ENCODE results near the gene SYTL2.
"Not testable (repeated sequence)": the region's sequence is repeated elsewhere in the genome, so short reads cannot be mapped to it uniquely, and the experiment has no call there.

Gene SYTL2

GRCh38 chr11:85810871-85811611 lies at the start of gene SYTL2:
TSS of gene SYTL2 (minus strand) at chr11:85811141. CDS start at chr11:85757725, 53,416 bp downstream.
- no peak for FAIRE-seq

- FAIRE-seq, result not testable (repeated sequence)
Observed at GRCh38 chr11:85859541-85859940, 48.6 kb upstream of the SYTL2 start.

- no peak for FAIRE-seq
Observed at GRCh38 chr11:85857098-85857497, 46.2 kb upstream of the SYTL2 start.

GRCh38 chr11:85855341-85855656 lies 44.4 kb upstream of the SYTL2 start, which contains the start of gene CCDC83:
TSS of gene CCDC83 (plus strand) at chr11:85855383. CDS start at chr11:85865124, 9,741 bp downstream.
- FAIRE-seq, result no peak

GRCh38 chr11:85854557-85855340 lies 43.8 kb upstream of the SYTL2 start:
- no peak for FAIRE-seq

GRCh38 chr11:85854212-85854556 lies 43.2 kb upstream of the SYTL2 start:
- no peak for FAIRE-seq

- FAIRE-seq, result not testable (repeated sequence)
Observed at GRCh38 chr11:85853541-85853940, 42.6 kb upstream of the SYTL2 start.

GRCh38 chr11:85852754-85853153 lies 41.8 kb upstream of the SYTL2 start:
- not testable (repeated sequence) for FAIRE-seq

- FAIRE-seq, result no peak
Observed at GRCh38 chr11:85848556-85848955, 37.6 kb upstream of the SYTL2 start.

- FAIRE-seq, result no peak
Observed at GRCh38 chr11:85848006-85848405, 37.1 kb upstream of the SYTL2 start.

- FAIRE-seq, result no peak
Observed at GRCh38 chr11:85847436-85847835, 36.5 kb upstream of the SYTL2 start.

GRCh38 chr11:85845124-85845631 lies 34.2 kb upstream of the SYTL2 start:
- FAIRE-seq, result no peak

- FAIRE-seq, result no peak
Observed at GRCh38 chr11:85844439-85845123, 33.6 kb upstream of the SYTL2 start.

GRCh38 chr11:85843929-85844328 lies 33.0 kb upstream of the SYTL2 start:
- FAIRE-seq, result no peak

GRCh38 chr11:85840932-85841331 lies 30.0 kb upstream of the SYTL2 start:
- not testable (repeated sequence) for FAIRE-seq

GRCh38 chr11:85835729-85836128 lies 24.8 kb upstream of the SYTL2 start:
- FAIRE-seq, result no peak

- FAIRE-seq, result no peak
Observed at GRCh38 chr11:85835263-85835662, 24.3 kb upstream of the SYTL2 start.

GRCh38 chr11:85831050-85831449 lies 20.1 kb upstream of the SYTL2 start:
- FAIRE-seq, result no peak

- FAIRE-seq, result no peak
Observed at GRCh38 chr11:85829172-85829571, 18.2 kb upstream of the SYTL2 start.

- no peak for FAIRE-seq
Observed at GRCh38 chr11:85828640-85828978, 17.7 kb upstream of the SYTL2 start.

GRCh38 chr11:85827748-85828639 lies 17.1 kb upstream of the SYTL2 start:
- no peak for FAIRE-seq

- no peak for FAIRE-seq
Observed at GRCh38 chr11:85826116-85826855, 15.3 kb upstream of the SYTL2 start.

All from colon (tissue), 2 donors.